ENCODE data around the gene PAIP2B.

DNA sequence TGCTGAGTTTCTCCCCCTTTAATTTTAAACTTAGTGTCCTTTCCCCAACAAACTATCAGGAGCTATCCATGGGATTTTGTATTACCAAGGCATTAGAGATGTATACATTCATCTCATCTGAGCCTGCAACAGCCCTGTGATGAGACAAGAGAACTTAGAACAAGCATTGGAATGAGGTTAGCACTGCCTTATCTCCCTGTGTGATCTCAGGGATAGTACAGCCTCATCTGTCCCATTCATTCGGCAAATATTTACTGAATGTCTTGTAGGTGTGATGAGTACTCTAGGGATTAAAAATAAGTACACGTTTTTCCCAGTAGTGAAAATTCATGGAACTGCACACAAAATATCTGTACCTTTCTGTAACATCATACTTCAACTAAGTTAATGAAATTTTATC, 45.6 kb downstream of the PAIP2B start:
- TF ChIP-seq, protein P1, sequence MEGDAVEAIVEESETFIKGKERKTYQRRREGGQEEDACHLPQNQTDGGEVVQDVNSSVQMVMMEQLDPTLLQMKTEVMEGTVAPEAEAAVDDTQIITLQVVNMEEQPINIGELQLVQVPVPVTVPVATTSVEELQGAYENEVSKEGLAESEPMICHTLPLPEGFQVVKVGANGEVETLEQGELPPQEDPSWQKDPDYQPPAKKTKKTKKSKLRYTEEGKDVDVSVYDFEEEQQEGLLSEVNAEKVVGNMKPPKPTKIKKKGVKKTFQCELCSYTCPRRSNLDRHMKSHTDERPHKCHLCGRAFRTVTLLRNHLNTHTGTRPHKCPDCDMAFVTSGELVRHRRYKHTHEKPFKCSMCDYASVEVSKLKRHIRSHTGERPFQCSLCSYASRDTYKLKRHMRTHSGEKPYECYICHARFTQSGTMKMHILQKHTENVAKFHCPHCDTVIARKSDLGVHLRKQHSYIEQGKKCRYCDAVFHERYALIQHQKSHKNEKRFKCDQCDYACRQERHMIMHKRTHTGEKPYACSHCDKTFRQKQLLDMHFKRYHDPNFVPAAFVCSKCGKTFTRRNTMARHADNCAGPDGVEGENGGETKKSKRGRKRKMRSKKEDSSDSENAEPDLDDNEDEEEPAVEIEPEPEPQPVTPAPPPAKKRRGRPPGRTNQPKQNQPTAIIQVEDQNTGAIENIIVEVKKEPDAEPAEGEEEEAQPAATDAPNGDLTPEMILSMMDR (IDR thresholded peaks at IDR 0.05): no peak
- TF ChIP-seq ZFX (IDR thresholded peaks at IDR 0.05; ENCODE audit: borderline replicate concordance): no peak

All from 22Rv1 (cell line).